ENCODE data around the gene ACTL6B.

- TF ChIP-seq CTCF (IDR thresholded peaks at IDR 0.05) (no peak), POLR2A (IDR thresholded peaks at IDR 0.05) (no peak)
These were observed 23.1 kb upstream of the ACTL6B start for GRCh38 chr7:100679129-100679926.
